CD14-positive monocyte (primary cell): Measurements from ENCODE around the gene DGCR2. TPM values are rescaled to one million over a fixed set of nuclear protein-coding genes. Genes with fewer than 3 reads are reported as not detected.
"Not testable (repeated sequence)": the region's sequence is repeated elsewhere in the genome, so short reads cannot be mapped to it uniquely, and the experiment has no call there.

ENCODE experiments used
- DNase-seq, 3 donors: peaks; one replicate each; pipeline ENCODE4 v3.0.0-alpha.2; 2011 to 2022
- H2AFZ ChIP-seq: 2 replicates; pipeline ENCODE4 v1.6.0; 2012; ENCODE audit warnings: mild to moderate bottlenecking, low read depth, low read length, inconsistent platforms; ENCODE audit not compliant: insufficient read depth, poor library complexity, severe bottlenecking
- H3K27ac ChIP-seq, 2 donors: 1 replicate in 1 of 2; 2 replicates in 1 of 2; pipeline ENCODE4 v1.5.1; 2012 to 2013; ENCODE audit warnings: low read length in 2 of 2, control low read depth in 1 of 2, inconsistent platforms in 1 of 2, low read depth in 1 of 2, mild to moderate bottlenecking in 1 of 2
- H3K27me3 ChIP-seq, 2 donors: one replicate each; pipeline versions ENCODE4 v1.6.0 to v1.6.1; 2011 to 2013; ENCODE audit warnings: low read length in 2 of 2; ENCODE audit not compliant: control insufficient read depth in 2 of 2, insufficient read depth in 2 of 2
- H3K36me3 ChIP-seq, 2 donors: replicated peaks in 1 of 2; 1 replicate in 1 of 2; 2 replicates in 1 of 2; pipeline versions ENCODE4 v1.5.1 to v1.6.1; 2012 to 2013; ENCODE audit warnings: low read length in 2 of 2, control low read depth in 1 of 2, inconsistent platforms in 1 of 2, mild to moderate bottlenecking in 1 of 2; ENCODE audit not compliant: insufficient read depth in 2 of 2, control insufficient read depth in 1 of 2
- H3K4me1 ChIP-seq, 2 donors: 1 replicate in 1 of 2; 2 replicates in 1 of 2; pipeline versions ENCODE4 v1.5.1 to v1.6.1; 2012 to 2013; ENCODE audit warnings: low read length in 2 of 2, control low read depth in 1 of 2, inconsistent platforms in 1 of 2, mild to moderate bottlenecking in 1 of 2, moderate library complexity in 1 of 2; ENCODE audit not compliant: insufficient read depth in 2 of 2, control insufficient read depth in 1 of 2
- H3K4me2 ChIP-seq: replicated peaks from 2 replicates; pipeline ENCODE3; 2012; ENCODE audit warnings: low read length, moderate library complexity, mild to moderate bottlenecking; ENCODE audit not compliant: poor library complexity, severe bottlenecking; ENCODE audit errors: extremely low read depth
- H3K4me3 ChIP-seq, 3 experiments: fragments of 200-600 bp in 1 of 3; sonication (generic) in 1 of 3; replicated peaks in 1 of 3; 1 replicate in 2 of 3; 2 replicates in 1 of 3; pipeline ENCODE4 v1.5.1; 2011 to 2013; ENCODE audit warnings: low read length in 3 of 3, mild to moderate bottlenecking in 3 of 3, control low read depth in 2 of 3, low read depth in 2 of 3, inconsistent platforms in 1 of 3, moderate library complexity in 1 of 3
- H3K79me2 ChIP-seq: 2 replicates; pipeline ENCODE4 v1.6.0; 2012; ENCODE audit warnings: mild to moderate bottlenecking, control low read depth, inconsistent platforms, low read length, moderate library complexity; ENCODE audit not compliant: insufficient read depth
- H3K9ac ChIP-seq: 2 replicates; pipeline ENCODE4 v1.6.0; 2017; ENCODE audit warnings: low read length, mild to moderate bottlenecking; ENCODE audit not compliant: insufficient read depth, poor library complexity, severe bottlenecking
- H3K9me3 ChIP-seq, 2 donors: replicated peaks in 1 of 2; 1 replicate in 1 of 2; 2 replicates in 1 of 2; pipeline versions ENCODE4 v1.5.1 to v1.6.1; 2012 to 2013; ENCODE audit warnings: low read length in 2 of 2, control low read depth in 1 of 2; ENCODE audit not compliant: control insufficient read depth in 1 of 2, insufficient read depth in 1 of 2
- H4K20me1 ChIP-seq: 2 replicates; pipeline ENCODE4 v1.6.0; 2012; ENCODE audit warnings: mild to moderate bottlenecking, low read length, control low read depth, moderate library complexity; ENCODE audit not compliant: insufficient read depth
- H3K27ac Mint-ChIP-seq, 7 donors: one replicate each; pipeline ENCODE4 v1.8.0; 2020; ENCODE audit warnings: mild to moderate bottlenecking in 7 of 7, mixed read lengths in 7 of 7, moderate library complexity in 6 of 7, inconsistent platforms in 2 of 7
- H3K27me3 Mint-ChIP-seq, 3 donors: one replicate each; pipeline ENCODE4 v1.8.0; 2021 to 2022; ENCODE audit warnings: low read depth in 3 of 3, mild to moderate bottlenecking in 3 of 3, mixed read lengths in 3 of 3, moderate library complexity in 3 of 3, inconsistent platforms in 1 of 3
- H3K36me3 Mint-ChIP-seq, 2 donors: one replicate each; pipeline ENCODE4 v1.8.0; 2020; ENCODE audit warnings: mixed read lengths in 2 of 2, inconsistent platforms in 1 of 2, mild to moderate bottlenecking in 1 of 2
- H3K4me1 Mint-ChIP-seq: one replicate; pipeline ENCODE4 v1.8.0; 2020; ENCODE audit warnings: mild to moderate bottlenecking, mixed read lengths
- H3K4me3 Mint-ChIP-seq, 2 donors: one replicate each; pipeline ENCODE4 v1.8.0; 2020; ENCODE audit warnings: mild to moderate bottlenecking in 2 of 2, mixed read lengths in 2 of 2, moderate library complexity in 1 of 2
- H3K9me3 Mint-ChIP-seq, 7 donors: one replicate each; pipeline ENCODE4 v1.8.0; 2020 to 2022; ENCODE audit warnings: mixed read lengths in 7 of 7, mild to moderate bottlenecking in 6 of 7, moderate library complexity in 6 of 7, inconsistent platforms in 2 of 7
- CTCF ChIP-seq: fragments of 200-600 bp; IDR thresholded peaks from one replicate; pipeline ENCODE4 v1.8.0; 2022; ENCODE audit warnings: antibody characterized with exemption, mild to moderate bottlenecking
- WGBS: methylation state at CpG from one replicate; pipeline ENCODE4 v1.1.5; 2013; ENCODE audit warnings: missing lambda C conversion rate; ENCODE audit not compliant: insufficient coverage; 5-methylcytosine and 5-hydroxymethylcytosine counted together
- intact Hi-C, 2 donors: fragments of 100-400 bp; cut with micrococcal nuclease; formaldehyde crosslinking; loops; one replicate each; pipeline versions ENCODE4 v1.15.0 to v1.15.1; 2023
- polyA plus RNA-seq, 3 donors: library from polyadenylated mRNA; depleted of rRNA in 1 of 3; unstranded in 2 of 3; stranded (reverse) in 1 of 3; fragments of 300-500 nt in 2 of 3; fragments of >200 nt in 1 of 3; fragmentation: Illumina TruSeq in 2 of 3; gene quantifications; 1 replicate in 2 of 3; 2 replicates in 1 of 3; pipeline ENCODE4 v1.2.3, GENCODE V29; 2012 to 2021

DGCR2 gene
- polyA plus RNA-seq, 3 donors: 28.9 to 37.0 (median 36.2) TPM

- Mint-ChIP-seq H3K27ac (peak overlapping the region; percentile 92 to 99 (median 96)), H3K4me1 (peaks cover 62% of the 10 kb centered on the region), H3K27me3 (no peaks in the 10 kb centered on the region), H3K9me3 (no peaks in the 10 kb centered on the region), H3K4me3 (peak overlapping the region; percentile 53 to 57), H3K36me3 (peaks cover 30 to 51% of the 10 kb centered on the region in 2 donors)
- TF ChIP-seq CTCF: no peak
- peak overlapping the region in 1 of 3 experiments; percentile 70 for H3K4me3 ChIP-seq
- H3K79me2 ChIP-seq: peaks cover 67% of the 10 kb centered on the region
- H3K36me3 ChIP-seq: peaks cover 4 to 43% of the 10 kb centered on the region in 2 donors
- H3K9me3 ChIP-seq: no peaks in the 10 kb centered on the region
- H3K27me3 ChIP-seq: no peaks in the 10 kb centered on the region
- H2AFZ ChIP-seq: no peak overlapping the region
- peaks cover 50 to 54% of the 10 kb centered on the region in 2 donors for H3K4me1 ChIP-seq
- H3K4me2 ChIP-seq: peak overlapping the region; percentile 77
- 0% methylated on average over 3 of the region's 6 CpGs for WGBS
- H3K9ac ChIP-seq: peak overlapping the region; percentile 55
- H4K20me1 ChIP-seq: no peaks in the 10 kb centered on the region
- intact Hi-C loops: loop anchor here (1.0 to 5.0 kb wide), 2 partner anchors 23 to 36 kb away; partner anchors contain the start of gene DGCR2 (in 2 of the 2)
- H3K27ac ChIP-seq: peak overlapping the region; percentile 92 to 96
- DNase-seq: peak; percentile 52 to 79 (median 57)
These were observed 35.8 kb downstream of the DGCR2 start for GRCh38 chr22:19086417-19086816.

GRCh38 chr22:19085233-19085718, 36.9 kb downstream of the DGCR2 start:
- intact Hi-C loops: loop anchor here (5.0 kb wide), 1 partner anchor 37 kb away; the partner anchor contains the start of gene DGCR2 (in 2 of the 2)
- no peaks in the 10 kb centered on the region for H3K27me3 Mint-ChIP-seq
- H3K79me2 ChIP-seq: peaks cover 68% of the 10 kb centered on the region
- H3K36me3 ChIP-seq: peaks cover 10 to 54% of the 10 kb centered on the region in 2 donors
- H3K4me3 Mint-ChIP-seq: peak overlapping the region; percentile 57 to 85
- peaks cover 41 to 62% of the 10 kb centered on the region in 2 donors for H3K36me3 Mint-ChIP-seq
- H3K4me1 Mint-ChIP-seq: peaks cover 60% of the 10 kb centered on the region
- peak; percentile 28 for TF ChIP-seq CTCF
- no peaks in the 10 kb centered on the region for H3K27me3 ChIP-seq
- peak overlapping the region; percentile 92 to 96 for H3K27ac ChIP-seq
- peak overlapping the region in 2 of 3 experiments; percentile 12 to 70 for H3K4me3 ChIP-seq
- peak overlapping the region; percentile 92 to 99 (median 96) for H3K27ac Mint-ChIP-seq
- DNase-seq: peak in 2 of 3 donors; percentile 37 to 55
- H4K20me1 ChIP-seq: peaks cover 5% of the 10 kb centered on the region
- H2AFZ ChIP-seq: peak overlapping the region; percentile 6
- H3K4me2 ChIP-seq: peak overlapping the region; percentile 77
- peak overlapping the region; percentile 55 for H3K9ac ChIP-seq
- WGBS: no CpG with 5 or more reads among the region's 1 CpG
- no peaks in the 10 kb centered on the region for H3K9me3 ChIP-seq
- peaks cover 50 to 54% of the 10 kb centered on the region in 2 donors for H3K4me1 ChIP-seq
- H3K9me3 Mint-ChIP-seq: no peaks in the 10 kb centered on the region

DNA sequence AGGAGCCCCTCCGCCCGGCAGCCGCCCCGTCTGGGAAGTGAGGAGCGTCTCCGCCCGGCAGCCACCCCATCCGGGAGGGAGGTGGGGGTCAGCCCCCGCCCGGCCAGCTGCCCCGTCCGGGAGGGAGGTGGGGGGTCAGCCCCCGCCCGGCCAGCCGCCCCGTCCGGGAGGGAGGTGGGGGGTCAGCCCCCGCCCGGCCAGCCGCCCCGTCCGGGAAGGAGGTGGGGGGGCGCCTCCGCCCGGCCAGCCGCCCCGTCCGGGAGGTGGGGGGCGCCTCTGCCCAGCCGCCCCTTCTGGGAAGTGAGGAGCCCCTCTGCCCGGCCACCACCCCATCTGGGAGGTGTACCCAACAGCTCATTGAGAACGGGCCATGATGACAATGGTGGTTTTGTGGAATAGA, 37.6 kb downstream of the DGCR2 start:
- no CpG with 5 or more reads among the region's 32 CpGs for WGBS
- H3K27me3 Mint-ChIP-seq, H2AFZ ChIP-seq, H3K9ac ChIP-seq, H3K27me3 ChIP-seq, H3K9me3 ChIP-seq, DNase-seq, intact Hi-C loops, H3K9me3 Mint-ChIP-seq: not testable (repeated sequence)
- Mint-ChIP-seq H3K4me3 (peak overlapping the region; percentile 57 to 85), H3K36me3 (peaks cover 47 to 65% of the 10 kb centered on the region in 2 donors), H3K4me1 (peaks cover 55% of the 10 kb centered on the region), H3K27ac (peak overlapping the region; percentile 92 to 99 (median 96))
- H3K79me2 ChIP-seq: peaks cover 66% of the 10 kb centered on the region
- H3K27ac ChIP-seq: peak overlapping the region; percentile 92 to 96
- peak overlapping the region; percentile 77 for H3K4me2 ChIP-seq
- H3K4me1 ChIP-seq: peaks cover 50 to 52% of the 10 kb centered on the region in 2 donors
- peaks cover 15 to 61% of the 10 kb centered on the region in 2 donors for H3K36me3 ChIP-seq
- H4K20me1 ChIP-seq: peaks cover 10% of the 10 kb centered on the region
- peak overlapping the region in 1 of 3 experiments; percentile 70 for H3K4me3 ChIP-seq
